Gastrocnemius medialis (tissue), 4 donors: ENCODE results near the gene PPM1L. TPM values are rescaled to one million over a fixed set of nuclear protein-coding genes. Genes with fewer than 3 reads are reported as not detected.

Experiments used
- ATAC-seq, 2 donors: fragments of 150-250 bp; one replicate each; pipeline ENCODE4 v1.9.1; 2016
- DNase-seq, 2 donors: peaks; one replicate each; pipeline ENCODE4 v3.0.0-alpha.2; 2019
- H3K27ac ChIP-seq, 4 donors: fragments of 200-600 bp; sonication (generic); 1 replicate in 1 of 4; 2 replicates in 3 of 4; pipeline ENCODE4 v1.5.1; 2016 to 2018; ENCODE audit warnings: mild to moderate bottlenecking in 2 of 4, moderate library complexity in 1 of 4
- H3K27me3 ChIP-seq, 3 donors: fragments of 200-600 bp; sonication (generic) in 2 of 3; 1 replicate in 1 of 3; 2 replicates in 2 of 3; pipeline versions ENCODE4 v1.5.1 to v1.6.0; 2016 to 2019; ENCODE audit warnings: mild to moderate bottlenecking in 1 of 3, moderate library complexity in 1 of 3
- H3K36me3 ChIP-seq, 2 donors: fragments of 200-600 bp; sonication (generic) in 1 of 2; one replicate each; pipeline ENCODE4 v1.5.1; 2017 to 2018
- H3K4me1 ChIP-seq, 2 donors: fragments of 200-600 bp; sonication (generic) in 1 of 2; one replicate each; pipeline ENCODE4 v1.5.1; 2016 to 2017; ENCODE audit warnings: mild to moderate bottlenecking in 2 of 2
- H3K4me3 ChIP-seq, 4 donors: fragments of 200-600 bp; sonication (generic) in 3 of 4; 1 replicate in 1 of 4; 2 replicates in 3 of 4; pipeline ENCODE4 v1.5.1; 2016 to 2019; ENCODE audit warnings: mild to moderate bottlenecking in 2 of 4
- H3K9me3 ChIP-seq, 3 donors: fragments of 200-600 bp; sonication (generic) in 2 of 3; 1 replicate in 1 of 3; 2 replicates in 2 of 3; pipeline ENCODE4 v1.5.1; 2016 to 2019
- CTCF ChIP-seq, 5 experiments: fragments of 450-650 bp in 3 of 5; fragments of 200-600 bp in 2 of 5; sonication (generic) in 2 of 5; IDR thresholded peaks in 4 of 5; conservative IDR thresholded peaks in 1 of 5; 1 replicate in 4 of 5; 2 replicates in 1 of 5; pipeline ENCODE4 v1.5.1; 2016 to 2019; ENCODE audit warnings: antibody characterized with exemption in 5 of 5, mild to moderate bottlenecking in 3 of 5, moderate library complexity in 3 of 5
- POLR2A ChIP-seq, 2 donors: fragments of 450-650 bp; IDR thresholded peaks; one replicate each; pipeline ENCODE4 v1.6.1; 2017; ENCODE audit warnings: antibody characterized with exemption in 2 of 2, mild to moderate bottlenecking in 2 of 2, moderate library complexity in 2 of 2
- in situ Hi-C, 4 donors: fragments of 200-750 bp; cut with MboI; loops; one replicate each; pipeline versions ENCODE4 v1.15.0 to v1.8.0; 2017; ENCODE audit warnings: low sequenced_read_pairs in 4 of 4
- intact Hi-C: fragments of 100-400 bp; cut with DNase I; formaldehyde crosslinking; loops from one replicate; pipeline ENCODE4 v1.15.1; 2023; ENCODE audit warnings: low total_unique reads
- total RNA-seq, 4 donors: library from RNA; depleted of rRNA; stranded (reverse); fragments of >200 nt; gene quantifications; one replicate each; pipeline versions ENCODE4 v1.1.0 to v1.2.3, GENCODE V29; 2016

The PPM1L gene
- total RNA-seq, 4 donors from 2014 or later = 85.0 to 243 (median 122) TPM

GRCh38 chr3:161093895-161094294 is 337.9 kb downstream of the PPM1L start:
- no peaks in the 10 kb centered on the region for H3K9me3 ChIP-seq
- TF ChIP-seq POLR2A (IDR thresholded peaks at IDR 0.05) (no peak), CTCF (IDR thresholded peaks at IDR 0.05 in 4 of 5, conservative IDR thresholded peaks at IDR 0.05 in 1 of 5) (no peak)
- no peak overlapping the region for H3K4me3 ChIP-seq
- H3K27me3 ChIP-seq = no peaks in the 10 kb centered on the region
- no peaks in the 10 kb centered on the region for H3K36me3 ChIP-seq
- ATAC-seq = no peak
- no peak overlapping the region for H3K27ac ChIP-seq
- DNase-seq = no peak
- in situ Hi-C loops = no loop called here
- intact Hi-C loops = no loop called here
- H3K4me1 ChIP-seq = no peaks in the 10 kb centered on the region

GRCh38 chr3:161096771-161097367 is 340.8 kb downstream of the PPM1L start:
- Histone ChIP-seq H3K4me1 (no peaks in the 10 kb centered on the region), H3K9me3 (no peaks in the 10 kb centered on the region), H3K27me3 (no peaks in the 10 kb centered on the region), H3K4me3 (no peak overlapping the region), H3K36me3 (no peaks in the 10 kb centered on the region), H3K27ac (no peak overlapping the region)
- ATAC-seq = no peak
- in situ Hi-C loops (no loop called here), intact Hi-C loops (no loop called here)
- TF ChIP-seq CTCF (IDR thresholded peaks at IDR 0.05 in 4 of 5, conservative IDR thresholded peaks at IDR 0.05 in 1 of 5) (peak in 1 of 5 experiments; percentile 23), POLR2A (IDR thresholded peaks at IDR 0.05) (no peak)
- DNase-seq = no peak

GRCh38 chr3:161100994-161101393 is 345.0 kb downstream of the PPM1L start:
- ATAC-seq (no peak), DNase-seq (no peak)
- TF ChIP-seq POLR2A (IDR thresholded peaks at IDR 0.05) (no peak), CTCF (IDR thresholded peaks at IDR 0.05 in 4 of 5, conservative IDR thresholded peaks at IDR 0.05 in 1 of 5) (no peak)
- Histone ChIP-seq H3K27ac (no peak overlapping the region), H3K36me3 (no peaks in the 10 kb centered on the region), H3K9me3 (no peaks in the 10 kb centered on the region), H3K4me3 (no peak overlapping the region), H3K4me1 (peaks cover 0 to 8% of the 10 kb centered on the region in 2 donors), H3K27me3 (peaks cover 0 to 12% (median 0%) of the 10 kb centered on the region in 3 donors)
- intact Hi-C loops (no loop called here), in situ Hi-C loops (no loop called here)

- no peak for ATAC-seq
- peaks cover 0 to 8% of the 10 kb centered on the region in 2 donors for H3K4me1 ChIP-seq
Observed at GRCh38 chr3:161101609-161102008, 345.6 kb downstream of the PPM1L start.

More at GRCh38 chr3:161101609-161102008, 345.6 kb downstream of the PPM1L start:
- intact Hi-C loops (no loop called here), in situ Hi-C loops (no loop called here)
- H3K27ac ChIP-seq = no peak overlapping the region
- no peaks in the 10 kb centered on the region for H3K9me3 ChIP-seq
- DNase-seq = no peak
- H3K4me3 ChIP-seq = no peak overlapping the region
- H3K36me3 ChIP-seq = no peaks in the 10 kb centered on the region
- TF ChIP-seq POLR2A (IDR thresholded peaks at IDR 0.05) = no peak
- TF ChIP-seq CTCF (IDR thresholded peaks at IDR 0.05 in 4 of 5, conservative IDR thresholded peaks at IDR 0.05 in 1 of 5) = no peak
- H3K27me3 ChIP-seq = peaks cover 0 to 12% (median 0%) of the 10 kb centered on the region in 3 donors
